ENCODE measurements around the gene BID.

DNA sequence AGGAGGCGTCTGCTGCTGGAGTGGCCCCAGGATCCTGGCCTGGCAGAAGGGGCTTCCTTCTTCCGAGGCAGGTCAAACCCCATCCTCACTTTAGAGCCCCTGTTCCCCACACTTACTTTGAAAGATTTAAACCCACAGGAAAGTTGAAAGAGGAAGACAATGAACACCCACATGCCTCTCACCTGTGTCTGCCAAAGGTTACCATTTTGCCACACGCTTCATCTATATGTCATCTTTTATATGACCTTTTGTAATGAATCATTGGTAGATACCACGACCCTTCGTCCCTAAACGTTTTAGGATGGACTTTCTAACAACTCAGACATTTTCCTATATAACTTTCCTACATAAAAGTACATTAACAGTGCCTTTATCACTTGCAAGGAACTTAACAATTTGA, 39.8 kb upstream of the BID start:
- TF ChIP-seq, protein P1, sequence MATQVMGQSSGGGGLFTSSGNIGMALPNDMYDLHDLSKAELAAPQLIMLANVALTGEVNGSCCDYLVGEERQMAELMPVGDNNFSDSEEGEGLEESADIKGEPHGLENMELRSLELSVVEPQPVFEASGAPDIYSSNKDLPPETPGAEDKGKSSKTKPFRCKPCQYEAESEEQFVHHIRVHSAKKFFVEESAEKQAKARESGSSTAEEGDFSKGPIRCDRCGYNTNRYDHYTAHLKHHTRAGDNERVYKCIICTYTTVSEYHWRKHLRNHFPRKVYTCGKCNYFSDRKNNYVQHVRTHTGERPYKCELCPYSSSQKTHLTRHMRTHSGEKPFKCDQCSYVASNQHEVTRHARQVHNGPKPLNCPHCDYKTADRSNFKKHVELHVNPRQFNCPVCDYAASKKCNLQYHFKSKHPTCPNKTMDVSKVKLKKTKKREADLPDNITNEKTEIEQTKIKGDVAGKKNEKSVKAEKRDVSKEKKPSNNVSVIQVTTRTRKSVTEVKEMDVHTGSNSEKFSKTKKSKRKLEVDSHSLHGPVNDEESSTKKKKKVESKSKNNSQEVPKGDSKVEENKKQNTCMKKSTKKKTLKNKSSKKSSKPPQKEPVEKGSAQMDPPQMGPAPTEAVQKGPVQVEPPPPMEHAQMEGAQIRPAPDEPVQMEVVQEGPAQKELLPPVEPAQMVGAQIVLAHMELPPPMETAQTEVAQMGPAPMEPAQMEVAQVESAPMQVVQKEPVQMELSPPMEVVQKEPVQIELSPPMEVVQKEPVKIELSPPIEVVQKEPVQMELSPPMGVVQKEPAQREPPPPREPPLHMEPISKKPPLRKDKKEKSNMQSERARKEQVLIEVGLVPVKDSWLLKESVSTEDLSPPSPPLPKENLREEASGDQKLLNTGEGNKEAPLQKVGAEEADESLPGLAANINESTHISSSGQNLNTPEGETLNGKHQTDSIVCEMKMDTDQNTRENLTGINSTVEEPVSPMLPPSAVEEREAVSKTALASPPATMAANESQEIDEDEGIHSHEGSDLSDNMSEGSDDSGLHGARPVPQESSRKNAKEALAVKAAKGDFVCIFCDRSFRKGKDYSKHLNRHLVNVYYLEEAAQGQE (IDR thresholded peaks at IDR 0.05; ENCODE audit: insufficient read depth in 1 of 2, low read depth in 2 of 2, low read length in 1 of 2), result no peak
- TF ChIP-seq SIN3A (IDR thresholded peaks at IDR 0.05; ENCODE audit: borderline replicate concordance, insufficient read depth, low read depth, low read length), result no peak
